ENCODE measurements around the gene MRGPRD.

MRGPRD gene

DNA sequence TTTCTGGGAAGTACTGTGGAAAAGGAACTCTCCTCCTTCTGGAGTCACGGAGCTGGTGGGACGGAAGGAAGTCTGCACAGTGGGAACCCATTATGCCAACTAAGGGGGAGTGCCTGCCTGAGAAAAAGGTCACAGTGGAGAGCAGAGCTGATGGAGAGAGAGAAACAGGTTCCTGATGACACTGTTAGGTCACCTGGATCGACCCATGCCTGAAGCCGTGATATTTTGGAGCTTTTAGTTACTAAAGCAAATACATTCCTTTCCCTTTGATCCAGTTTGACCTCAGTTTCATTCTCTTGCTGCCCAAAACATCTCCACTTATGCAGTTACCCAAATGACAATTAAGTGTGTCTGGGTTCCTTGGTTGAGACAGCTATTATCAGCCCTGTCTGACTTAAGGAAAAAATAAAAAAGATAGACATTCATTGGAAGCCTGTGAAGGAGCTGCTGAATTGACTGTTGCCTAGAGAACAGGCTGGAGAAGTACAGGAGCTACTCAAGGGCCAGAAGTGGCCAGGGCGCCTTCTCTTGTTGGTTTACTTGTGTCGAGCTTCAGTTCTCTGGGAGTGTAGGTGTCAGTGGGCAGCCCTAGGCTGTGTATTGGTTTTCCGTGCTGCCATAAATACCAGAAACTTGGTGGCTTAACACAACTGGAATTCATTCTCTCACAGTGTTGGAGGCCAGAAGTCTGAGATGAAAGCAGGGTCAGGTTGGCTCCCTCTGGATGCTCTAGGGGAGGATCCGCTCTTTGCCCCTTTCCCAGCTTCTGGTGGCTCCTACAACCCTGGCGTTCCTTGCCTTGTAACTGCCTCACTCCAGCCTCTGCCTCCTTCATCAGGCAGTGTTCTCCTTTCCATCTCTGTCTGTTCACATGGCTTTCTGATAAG is 13.6 kb downstream of the MRGPRD start:
- Histone ChIP-seq H2BK120ac (ENCODE audit: low read depth, low read length) (no peak overlapping the region), H2AK5ac (ENCODE audit: low read length) (no peak overlapping the region), H3K18ac (ENCODE audit: low read length) (no peak overlapping the region), H2BK5ac (ENCODE audit: low read length) (no peak overlapping the region), H3K4me2 (ENCODE audit: low read length) (no peak overlapping the region), H4K5ac (ENCODE audit: low read length) (no peak overlapping the region), H3K23ac (ENCODE audit: low read length) (no peak overlapping the region), H3K79me2 (ENCODE audit: control insufficient read depth, insufficient read depth, low read length) (no peaks in the 10 kb centered on the region), H3K27ac (ENCODE audit: low read depth, low read length) (no peak overlapping the region), H3K4me1 (ENCODE audit: control insufficient read depth, low read depth, low read length) (no peaks in the 10 kb centered on the region), H3K56ac (ENCODE audit: low read length) (no peak overlapping the region), H3K27me3 (ENCODE audit: insufficient read depth, low read length, poor library complexity) (no peaks in the 10 kb centered on the region), H3K4me3 (ENCODE audit: low read length) (no peak overlapping the region), H3K79me1 (ENCODE audit: low read length) (no peaks in the 10 kb centered on the region), H3K4ac (ENCODE audit: low read depth, low read length) (no peak overlapping the region), H3K9ac (ENCODE audit: low read length) (no peak overlapping the region), H3K36me3 (ENCODE audit: control insufficient read depth, insufficient read depth, low read length) (no peaks in the 10 kb centered on the region), H4K8ac (ENCODE audit: low read depth, low read length) (no peak overlapping the region), H2BK15ac (replicated peaks; ENCODE audit: low read depth) (no peak overlapping the region)
- peak; percentile 26 for DNase-seq
- no CpG with 5 or more reads among the region's 9 CpGs for WGBS (ENCODE audit: extremely low coverage, insufficient coverage, low lambda C conversion rate)

- no CpG with 5 or more reads among the region's 15 CpGs for WGBS (ENCODE audit: extremely low coverage, insufficient coverage, low lambda C conversion rate)
- Histone ChIP-seq H3K9ac (ENCODE audit: low read length) (no peak overlapping the region), H3K27me3 (ENCODE audit: insufficient read depth, low read length, poor library complexity) (no peaks in the 10 kb centered on the region), H3K4me3 (ENCODE audit: low read length) (no peak overlapping the region), H3K4me2 (ENCODE audit: low read length) (no peak overlapping the region), H3K56ac (ENCODE audit: low read length) (no peak overlapping the region), H4K5ac (ENCODE audit: low read length) (no peak overlapping the region), H3K4me1 (ENCODE audit: control insufficient read depth, low read depth, low read length) (no peaks in the 10 kb centered on the region), H3K79me2 (ENCODE audit: control insufficient read depth, insufficient read depth, low read length) (no peaks in the 10 kb centered on the region), H3K27ac (ENCODE audit: low read depth, low read length) (no peak overlapping the region), H3K4ac (ENCODE audit: low read depth, low read length) (no peak overlapping the region), H2BK15ac (replicated peaks; ENCODE audit: low read depth) (no peak overlapping the region), H3K79me1 (ENCODE audit: low read length) (no peaks in the 10 kb centered on the region), H2BK120ac (ENCODE audit: low read depth, low read length) (no peak overlapping the region), H3K36me3 (ENCODE audit: control insufficient read depth, insufficient read depth, low read length) (no peaks in the 10 kb centered on the region), H2BK5ac (ENCODE audit: low read length) (no peak overlapping the region), H4K8ac (ENCODE audit: low read depth, low read length) (no peak overlapping the region), H3K23ac (ENCODE audit: low read length) (no peak overlapping the region), H3K18ac (ENCODE audit: low read length) (no peak overlapping the region), H2AK5ac (ENCODE audit: low read length) (no peak overlapping the region)
- no peak for DNase-seq
These were observed 14.6 kb downstream of the MRGPRD start for GRCh38 chr11:68965901-68966853.

GRCh38 chr11:68963779-68964178 is 17.0 kb downstream of the MRGPRD start:
- Histone ChIP-seq H3K4me2 (ENCODE audit: low read length) (no peak overlapping the region), H3K27ac (ENCODE audit: low read depth, low read length) (no peak overlapping the region), H2BK15ac (replicated peaks; ENCODE audit: low read depth) (no peak overlapping the region), H3K4ac (ENCODE audit: low read depth, low read length) (no peak overlapping the region), H3K79me2 (ENCODE audit: control insufficient read depth, insufficient read depth, low read length) (no peaks in the 10 kb centered on the region), H2AK5ac (ENCODE audit: low read length) (no peak overlapping the region), H3K27me3 (ENCODE audit: insufficient read depth, low read length, poor library complexity) (no peaks in the 10 kb centered on the region), H3K4me1 (ENCODE audit: control insufficient read depth, low read depth, low read length) (no peaks in the 10 kb centered on the region), H3K79me1 (ENCODE audit: low read length) (no peaks in the 10 kb centered on the region), H3K23ac (ENCODE audit: low read length) (no peak overlapping the region), H3K9ac (ENCODE audit: low read length) (no peak overlapping the region), H3K36me3 (ENCODE audit: control insufficient read depth, insufficient read depth, low read length) (no peaks in the 10 kb centered on the region), H2BK5ac (ENCODE audit: low read length) (no peak overlapping the region), H4K5ac (ENCODE audit: low read length) (no peak overlapping the region), H3K4me3 (ENCODE audit: low read length) (no peak overlapping the region), H2BK120ac (ENCODE audit: low read depth, low read length) (no peak overlapping the region), H3K18ac (ENCODE audit: low read length) (no peak overlapping the region), H3K56ac (ENCODE audit: low read length) (no peak overlapping the region), H4K8ac (ENCODE audit: low read depth, low read length) (no peak overlapping the region)
- DNase-seq = peak; percentile 70
- WGBS (ENCODE audit: extremely low coverage, insufficient coverage, low lambda C conversion rate) = no CpG with 5 or more reads among the region's 3 CpGs

DNA sequence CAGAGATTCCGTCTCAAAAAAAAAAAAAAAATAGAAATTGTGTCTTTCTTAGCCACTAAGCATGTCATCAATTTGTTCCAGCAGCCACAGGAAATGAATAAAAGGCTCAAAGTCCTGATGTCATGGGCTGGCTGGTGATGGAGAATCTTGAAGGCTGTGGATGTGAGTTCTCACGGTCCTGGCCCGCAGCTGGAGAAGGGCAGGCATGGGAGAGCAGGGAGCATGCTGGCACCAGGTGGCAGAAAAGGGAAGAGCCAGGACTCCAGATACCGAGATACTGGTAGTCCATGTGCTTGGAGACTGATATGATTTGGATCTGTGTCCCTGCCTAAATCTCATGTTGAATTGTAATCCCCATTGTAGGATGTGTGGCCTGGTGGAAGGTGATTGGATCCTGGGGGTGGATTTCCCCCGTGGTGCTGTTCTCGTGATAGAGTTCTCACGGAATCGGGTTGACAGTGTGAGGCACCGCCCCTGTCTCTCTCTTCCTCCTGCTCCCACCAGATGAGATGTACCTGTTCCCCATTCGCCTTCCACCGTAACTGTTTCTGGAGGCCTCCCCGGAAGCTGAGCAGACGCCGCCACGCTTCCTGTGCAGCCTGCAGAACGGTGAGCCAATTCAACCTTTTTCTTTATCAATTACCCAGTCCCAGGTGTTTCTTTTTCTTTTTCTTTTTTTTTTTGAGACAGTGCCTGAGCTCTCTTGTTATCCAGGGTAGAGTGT is 18.1 kb downstream of the MRGPRD start:
- Histone ChIP-seq H2AK5ac (ENCODE audit: low read length) (no peak overlapping the region), H3K4me3 (ENCODE audit: low read length) (no peak overlapping the region), H3K18ac (ENCODE audit: low read length) (no peak overlapping the region), H3K4ac (ENCODE audit: low read depth, low read length) (no peak overlapping the region), H3K36me3 (ENCODE audit: control insufficient read depth, insufficient read depth, low read length) (no peaks in the 10 kb centered on the region), H2BK15ac (replicated peaks; ENCODE audit: low read depth) (no peak overlapping the region), H3K9ac (ENCODE audit: low read length) (no peak overlapping the region), H3K4me1 (ENCODE audit: control insufficient read depth, low read depth, low read length) (no peaks in the 10 kb centered on the region), H3K56ac (ENCODE audit: low read length) (no peak overlapping the region), H3K79me1 (ENCODE audit: low read length) (no peaks in the 10 kb centered on the region), H2BK120ac (ENCODE audit: low read depth, low read length) (no peak overlapping the region), H4K8ac (ENCODE audit: low read depth, low read length) (no peak overlapping the region), H3K27me3 (ENCODE audit: insufficient read depth, low read length, poor library complexity) (no peaks in the 10 kb centered on the region), H2BK5ac (ENCODE audit: low read length) (no peak overlapping the region), H4K5ac (ENCODE audit: low read length) (no peak overlapping the region), H3K79me2 (ENCODE audit: control insufficient read depth, insufficient read depth, low read length) (no peaks in the 10 kb centered on the region), H3K27ac (ENCODE audit: low read depth, low read length) (no peak overlapping the region), H3K23ac (ENCODE audit: low read length) (no peak overlapping the region), H3K4me2 (ENCODE audit: low read length) (no peak overlapping the region)
- WGBS (ENCODE audit: extremely low coverage, insufficient coverage, low lambda C conversion rate) = no CpG with 5 or more reads among the region's 16 CpGs
- DNase-seq = no peak

- no peak for DNase-seq
- no peak overlapping the region for H3K4me3 ChIP-seq (ENCODE audit: low read length)
- no peaks in the 10 kb centered on the region for H3K79me1 ChIP-seq (ENCODE audit: low read length)
- no peak overlapping the region for H3K56ac ChIP-seq (ENCODE audit: low read length)
- no peak overlapping the region for H4K5ac ChIP-seq (ENCODE audit: low read length)
- no peak overlapping the region for H2BK120ac ChIP-seq (ENCODE audit: low read depth, low read length)
- no peak overlapping the region for H2BK5ac ChIP-seq (ENCODE audit: low read length)
- no peaks in the 10 kb centered on the region for H3K4me1 ChIP-seq (ENCODE audit: control insufficient read depth, low read depth, low read length)
- H3K18ac ChIP-seq (ENCODE audit: low read length) = no peak overlapping the region
- H3K23ac ChIP-seq (ENCODE audit: low read length) = no peak overlapping the region
- H3K4ac ChIP-seq (ENCODE audit: low read depth, low read length) = no peak overlapping the region
- WGBS (ENCODE audit: extremely low coverage, insufficient coverage, low lambda C conversion rate) = no CpG with 5 or more reads among the region's 8 CpGs
- H3K27me3 ChIP-seq (ENCODE audit: insufficient read depth, low read length, poor library complexity) = no peaks in the 10 kb centered on the region
- H3K9ac ChIP-seq (ENCODE audit: low read length) = no peak overlapping the region
- H4K8ac ChIP-seq (ENCODE audit: low read depth, low read length) = no peak overlapping the region
- no peaks in the 10 kb centered on the region for H3K79me2 ChIP-seq (ENCODE audit: control insufficient read depth, insufficient read depth, low read length)
- H3K36me3 ChIP-seq (ENCODE audit: control insufficient read depth, insufficient read depth, low read length) = no peaks in the 10 kb centered on the region
- H2AK5ac ChIP-seq (ENCODE audit: low read length) = no peak overlapping the region
- H2BK15ac ChIP-seq (replicated peaks; ENCODE audit: low read depth) = no peak overlapping the region
- no peak overlapping the region for H3K4me2 ChIP-seq (ENCODE audit: low read length)
- H3K27ac ChIP-seq (ENCODE audit: low read depth, low read length) = no peak overlapping the region
These were observed 19.5 kb downstream of the MRGPRD start for GRCh38 chr11:68961245-68961644.

Data from mesendoderm (in vitro differentiated cells).